ENCODE data around the gene P3H1.

DNA sequence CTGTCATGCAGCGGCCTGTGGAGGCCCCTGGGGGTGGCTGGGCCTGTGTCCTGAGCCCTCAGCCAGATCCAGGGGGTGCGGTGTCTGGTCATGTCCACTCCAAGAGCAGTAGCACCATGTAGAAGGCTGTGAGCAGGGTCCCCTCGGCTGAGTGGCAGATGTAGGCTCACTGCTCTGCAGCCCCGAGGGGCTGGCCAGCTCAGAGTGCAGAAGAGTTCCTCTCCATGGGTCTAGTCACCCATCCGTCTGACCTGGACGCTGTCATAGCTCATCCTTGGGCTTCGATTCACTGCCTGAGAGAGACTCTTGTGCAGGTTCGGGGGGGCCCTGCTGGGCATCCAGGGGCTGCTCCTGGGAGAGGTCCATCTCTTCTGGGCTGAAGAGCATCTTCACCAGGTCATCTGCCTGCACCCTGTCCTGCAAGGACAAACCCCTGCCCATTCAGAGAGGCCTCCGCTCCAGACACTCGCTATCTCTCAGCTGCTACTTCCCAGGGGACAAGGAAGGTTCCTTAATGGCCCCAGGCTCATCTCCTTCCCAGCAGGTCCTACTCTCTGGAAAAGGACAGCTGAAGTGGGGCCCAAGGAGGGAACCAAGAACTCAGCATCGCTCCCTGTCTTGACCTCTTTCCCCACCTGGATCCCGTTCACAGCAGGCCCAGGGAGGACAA, 20.3 kb downstream of the P3H1 start:
- TF ChIP-seq, protein P1, sequence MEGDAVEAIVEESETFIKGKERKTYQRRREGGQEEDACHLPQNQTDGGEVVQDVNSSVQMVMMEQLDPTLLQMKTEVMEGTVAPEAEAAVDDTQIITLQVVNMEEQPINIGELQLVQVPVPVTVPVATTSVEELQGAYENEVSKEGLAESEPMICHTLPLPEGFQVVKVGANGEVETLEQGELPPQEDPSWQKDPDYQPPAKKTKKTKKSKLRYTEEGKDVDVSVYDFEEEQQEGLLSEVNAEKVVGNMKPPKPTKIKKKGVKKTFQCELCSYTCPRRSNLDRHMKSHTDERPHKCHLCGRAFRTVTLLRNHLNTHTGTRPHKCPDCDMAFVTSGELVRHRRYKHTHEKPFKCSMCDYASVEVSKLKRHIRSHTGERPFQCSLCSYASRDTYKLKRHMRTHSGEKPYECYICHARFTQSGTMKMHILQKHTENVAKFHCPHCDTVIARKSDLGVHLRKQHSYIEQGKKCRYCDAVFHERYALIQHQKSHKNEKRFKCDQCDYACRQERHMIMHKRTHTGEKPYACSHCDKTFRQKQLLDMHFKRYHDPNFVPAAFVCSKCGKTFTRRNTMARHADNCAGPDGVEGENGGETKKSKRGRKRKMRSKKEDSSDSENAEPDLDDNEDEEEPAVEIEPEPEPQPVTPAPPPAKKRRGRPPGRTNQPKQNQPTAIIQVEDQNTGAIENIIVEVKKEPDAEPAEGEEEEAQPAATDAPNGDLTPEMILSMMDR (IDR thresholded peaks at IDR 0.05) = no peak
- no peak for TF ChIP-seq POLR2AphosphoS5 (IDR thresholded peaks at IDR 0.05)

Data from prostate gland (tissue), 2 donors.